Tibial nerve (tissue), 3 donors: Measurements from ENCODE around the gene FSTL4.

ENCODE experiments used
- CTCF ChIP-seq, 5 experiments: fragments of 200-600 bp in 3 of 5; fragments of 450-650 bp in 2 of 5; sonication (generic) in 3 of 5; IDR thresholded peaks; one replicate each; pipeline ENCODE4 v1.5.1; 2016 to 2019; ENCODE audit warnings: antibody characterized with exemption in 5 of 5, mild to moderate bottlenecking in 3 of 5, moderate library complexity in 2 of 5
- POLR2A ChIP-seq, 2 donors: fragments of 450-650 bp; IDR thresholded peaks; one replicate each; pipeline ENCODE4 v1.6.1; 2017; ENCODE audit warnings: antibody characterized with exemption in 2 of 2, mild to moderate bottlenecking in 2 of 2, moderate library complexity in 2 of 2

DNA sequence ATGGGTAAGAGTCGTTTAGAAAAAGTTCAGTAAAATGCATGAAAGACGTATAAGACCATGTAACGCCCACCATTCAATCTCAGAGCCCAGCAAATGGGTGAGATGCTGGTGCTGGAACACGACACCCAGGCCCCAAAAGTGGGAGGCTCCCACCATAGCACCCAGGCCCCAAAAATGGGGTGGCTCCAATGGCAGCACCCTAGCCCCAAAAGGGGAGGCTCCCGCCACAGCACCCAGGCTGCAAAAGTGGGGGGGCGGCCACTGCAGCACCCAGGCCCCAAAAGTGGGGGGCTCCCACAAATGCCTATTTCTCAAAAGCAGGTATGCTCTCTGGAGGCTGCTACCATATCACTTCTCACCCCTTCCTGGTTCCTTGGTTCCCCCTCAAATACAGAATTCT is 12.7 kb downstream of the FSTL4 start:
- TF ChIP-seq CTCF (IDR thresholded peaks at IDR 0.05) (no peak), POLR2A (IDR thresholded peaks at IDR 0.05) (no peak)
